Erythroblast (primary cell): ENCODE data around the gene RNF213.
"Not testable (repeated sequence)": the region's sequence is repeated elsewhere in the genome, so short reads cannot be mapped to it uniquely, and the experiment has no call there.

Experiments used
- GATA1 ChIP-seq: IDR thresholded peaks from 2 replicates; pipeline ENCODE4 v1.6.1; 2011; ENCODE audit warnings: low read depth, mild to moderate bottlenecking, control low read depth, low read length, moderate library complexity
- POLR2A ChIP-seq: IDR thresholded peaks from 2 replicates; pipeline ENCODE4 v1.6.1; 2011; ENCODE audit warnings: mild to moderate bottlenecking, low read length

DNA sequence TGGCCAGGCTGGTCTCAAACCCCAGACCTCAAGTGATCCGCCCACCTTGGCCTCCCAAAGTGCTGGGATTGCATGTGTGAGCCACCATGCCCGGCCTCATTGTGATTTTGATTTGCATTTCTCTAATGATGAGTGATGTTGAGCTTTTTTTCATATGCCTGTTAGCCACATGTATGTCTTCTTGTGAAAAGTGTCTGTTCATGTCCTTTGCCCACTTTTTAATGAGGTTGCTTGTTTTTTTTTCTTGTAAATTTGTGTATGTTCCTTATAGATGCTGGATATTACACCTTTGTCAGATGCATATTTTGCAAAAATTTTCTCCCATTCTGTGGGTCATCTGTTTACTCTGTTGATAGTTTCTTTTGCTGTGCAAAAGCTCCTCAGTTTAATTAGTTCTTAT is 40.1 kb downstream of the RNF213 start:
- not testable (repeated sequence) for TF ChIP-seq POLR2A, GATA1
